Transverse colon (tissue), 4 donors: ENCODE results near the gene DENND6B. TPM values are rescaled to one million over a fixed set of nuclear protein-coding genes. Genes with fewer than 3 reads are reported as not detected.
A peak's percentile ranks its signal among the peaks of the same experiment; 100 is the strongest.

ENCODE experiments used
- DNase-seq: peaks from one replicate; pipeline ENCODE4 v3.0.0-alpha.2; 2019
- H3K27ac ChIP-seq, 4 donors: fragments of 200-600 bp; sonication (generic); 2 replicates each; pipeline ENCODE4 v1.5.1; 2016 to 2018; ENCODE audit warnings: inconsistent platforms in 4 of 4
- H3K27me3 ChIP-seq: fragments of 200-600 bp; sonication (generic); 2 replicates; pipeline ENCODE4 v1.5.1; 2017; ENCODE audit warnings: inconsistent platforms
- H3K36me3 ChIP-seq, 4 donors: fragments of 200-600 bp; sonication (generic); 2 replicates each; pipeline ENCODE4 v1.5.1; 2017 to 2019; ENCODE audit warnings: inconsistent platforms in 4 of 4
- H3K4me1 ChIP-seq, 4 donors: fragments of 200-600 bp; sonication (generic); 2 replicates each; pipeline ENCODE4 v1.5.1; 2017 to 2020; ENCODE audit warnings: inconsistent platforms in 4 of 4
- H3K4me3 ChIP-seq, 4 donors: fragments of 200-600 bp; sonication (generic); 1 replicate in 1 of 4; 2 replicates in 3 of 4; pipeline versions ENCODE4 v1.5.1 to v1.6.1; 2017 to 2019; ENCODE audit warnings: inconsistent platforms in 4 of 4
- H3K9me3 ChIP-seq, 2 donors: fragments of 200-600 bp; sonication (generic); 2 replicates each; pipeline ENCODE4 v1.5.1; 2017 to 2019; ENCODE audit warnings: inconsistent platforms in 2 of 2
- EP300 ChIP-seq: sonication (generic); formaldehyde crosslinking; IDR thresholded peaks from one replicate; pipeline ENCODE4 v1.6.1; 2017; ENCODE audit warnings: antibody characterized with exemption, low read depth
- POLR2A ChIP-seq: fragments of 450-650 bp; IDR thresholded peaks from one replicate; pipeline ENCODE4 v1.6.1; 2016; ENCODE audit warnings: antibody characterized with exemption, mild to moderate bottlenecking, moderate library complexity
- POLR2AphosphoS5 ChIP-seq, 3 donors: sonication (generic); formaldehyde crosslinking; IDR thresholded peaks; one replicate each; pipeline ENCODE4 v1.6.1; 2016; ENCODE audit warnings: antibody characterized with exemption in 3 of 3
- WGBS, 2 donors: methylation state at CpG; one replicate each; pipeline ENCODE4 v1.1.5; 2018; ENCODE audit warnings: low coverage in 1 of 2; 5-methylcytosine and 5-hydroxymethylcytosine counted together
- in situ Hi-C, 4 donors: fragments of 200-750 bp; cut with MboI; loops; one replicate each; pipeline versions ENCODE4 v1.15.0 to v1.15.1; 2017; ENCODE audit warnings: low sequenced_read_pairs in 3 of 4, low pct_ligation_motif_present in 1 of 4, low pct_unique_long_range_greater_than_20kb in 1 of 4
- intact Hi-C: fragments of 100-400 bp; cut with DNase I; formaldehyde crosslinking; loops from one replicate; pipeline ENCODE4 v1.15.1; 2023; ENCODE audit warnings: low total_unique reads
- total RNA-seq, 4 donors: library from RNA; depleted of rRNA; stranded (reverse); fragments of >200 nt; gene quantifications; one replicate each; pipeline ENCODE4 v1.1.0, GENCODE V29; 2016
- TF ChIP-seq, protein P1 (sequence below), 5 experiments: fragments of 200-600 bp in 3 of 5; fragments of 450-650 bp in 2 of 5; sonication (generic) in 3 of 5; IDR thresholded peaks; 1 replicate in 2 of 5; 2 replicates in 3 of 5; pipeline ENCODE4 v1.5.1; 2016 to 2017; ENCODE audit warnings: antibody characterized with exemption in 5 of 5, inconsistent platforms in 3 of 5, mild to moderate bottlenecking in 2 of 5, moderate library complexity in 1 of 5

Gene DENND6B
- total RNA-seq, 4 donors from 2014 or later, result 3.2 to 22.7 (median 8.3) TPM

DNA sequence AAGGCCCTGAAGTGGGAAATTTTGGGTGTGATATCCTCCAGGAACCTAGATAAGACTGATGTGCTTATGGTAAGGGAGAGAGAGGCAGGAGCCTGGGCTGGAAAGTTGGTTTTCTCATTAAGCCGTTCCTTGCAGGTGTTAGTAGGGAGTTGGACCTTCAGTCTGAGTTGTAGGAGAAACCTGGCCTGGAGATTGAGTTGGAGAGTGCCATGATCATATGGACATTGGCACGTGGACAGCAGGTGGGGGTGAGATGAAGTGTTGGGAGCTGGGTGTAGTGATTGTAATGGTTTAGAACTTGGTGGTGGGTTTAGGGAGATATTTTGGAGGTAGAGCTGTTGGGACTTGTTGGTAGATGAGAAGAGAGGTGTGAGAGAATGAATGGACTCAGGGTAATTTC is 21.2 kb upstream of the DENND6B start:
- DNase-seq, result no peak
- Histone ChIP-seq H3K9me3 (no peaks in the 10 kb centered on the region), H3K4me3 (no peak overlapping the region), H3K27me3 (no peaks in the 10 kb centered on the region), H3K36me3 (no peaks in the 10 kb centered on the region), H3K4me1 (peaks cover 0 to 15% (median 5%) of the 10 kb centered on the region in 4 donors), H3K27ac (no peak overlapping the region)
- WGBS, 2 donors, result 63 to 64% methylated on average over 1 to 2 of the region's 2 CpGs
- in situ Hi-C loops, result no loop called here
- no peak for TF ChIP-seq POLR2AphosphoS5 (IDR thresholded peaks at IDR 0.05)
- no peak for TF ChIP-seq EP300
- no peak for TF ChIP-seq POLR2A
- TF ChIP-seq, protein P1, sequence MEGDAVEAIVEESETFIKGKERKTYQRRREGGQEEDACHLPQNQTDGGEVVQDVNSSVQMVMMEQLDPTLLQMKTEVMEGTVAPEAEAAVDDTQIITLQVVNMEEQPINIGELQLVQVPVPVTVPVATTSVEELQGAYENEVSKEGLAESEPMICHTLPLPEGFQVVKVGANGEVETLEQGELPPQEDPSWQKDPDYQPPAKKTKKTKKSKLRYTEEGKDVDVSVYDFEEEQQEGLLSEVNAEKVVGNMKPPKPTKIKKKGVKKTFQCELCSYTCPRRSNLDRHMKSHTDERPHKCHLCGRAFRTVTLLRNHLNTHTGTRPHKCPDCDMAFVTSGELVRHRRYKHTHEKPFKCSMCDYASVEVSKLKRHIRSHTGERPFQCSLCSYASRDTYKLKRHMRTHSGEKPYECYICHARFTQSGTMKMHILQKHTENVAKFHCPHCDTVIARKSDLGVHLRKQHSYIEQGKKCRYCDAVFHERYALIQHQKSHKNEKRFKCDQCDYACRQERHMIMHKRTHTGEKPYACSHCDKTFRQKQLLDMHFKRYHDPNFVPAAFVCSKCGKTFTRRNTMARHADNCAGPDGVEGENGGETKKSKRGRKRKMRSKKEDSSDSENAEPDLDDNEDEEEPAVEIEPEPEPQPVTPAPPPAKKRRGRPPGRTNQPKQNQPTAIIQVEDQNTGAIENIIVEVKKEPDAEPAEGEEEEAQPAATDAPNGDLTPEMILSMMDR (IDR thresholded peaks at IDR 0.05), result no peak
- intact Hi-C loops, result no loop called here

- Histone ChIP-seq H3K27ac (no peak overlapping the region), H3K4me1 (peaks cover under 1 to 23% (median 10%) of the 10 kb centered on the region in 4 donors), H3K36me3 (no peaks in the 10 kb centered on the region), H3K9me3 (no peaks in the 10 kb centered on the region), H3K4me3 (no peak overlapping the region), H3K27me3 (no peaks in the 10 kb centered on the region)
- TF ChIP-seq EP300, result no peak
- TF ChIP-seq, protein P1 (IDR thresholded peaks at IDR 0.05), result no peak
- no peak for TF ChIP-seq POLR2AphosphoS5 (IDR thresholded peaks at IDR 0.05)
- no peak for DNase-seq
- in situ Hi-C loops (no loop called here), intact Hi-C loops (no loop called here)
- WGBS, 2 donors, result 87 to 93% methylated on average over 3 to 8 of the region's 8 CpGs
Measured at GRCh38 chr22:50347157-50347556, 20.3 kb upstream of the DENND6B start.

DNA sequence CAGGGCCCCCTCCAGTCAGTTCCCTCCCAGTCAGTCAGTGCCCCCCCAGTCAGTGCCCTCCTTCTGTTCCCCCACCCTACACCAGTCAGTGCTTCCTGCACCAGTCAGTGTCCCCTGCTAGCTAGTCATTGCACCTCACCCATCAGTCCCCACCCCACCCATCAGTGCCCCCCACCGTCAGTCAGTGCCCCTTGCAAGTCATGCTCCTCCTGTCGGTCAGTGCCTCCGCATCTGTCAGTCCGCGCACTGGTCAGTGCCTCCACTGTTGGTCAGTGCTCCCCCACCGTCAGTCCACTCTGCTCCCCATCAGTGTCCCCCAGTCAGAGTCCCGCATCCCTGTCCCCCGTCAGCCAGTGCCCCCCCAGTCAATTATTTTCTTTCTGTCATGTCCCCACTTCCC is 19.7 kb upstream of the DENND6B start:
- H3K27me3 ChIP-seq, result no peaks in the 10 kb centered on the region
- H3K4me3 ChIP-seq, result no peak overlapping the region
- H3K27ac ChIP-seq, result no peak overlapping the region
- 80 to 85% methylated on average over 8 of the region's 8 CpGs for WGBS, 2 donors
- H3K4me1 ChIP-seq, result peaks cover 4 to 26% (median 12%) of the 10 kb centered on the region in 4 donors
- in situ Hi-C loops (no loop called here), intact Hi-C loops (no loop called here)
- no peaks in the 10 kb centered on the region for H3K9me3 ChIP-seq
- H3K36me3 ChIP-seq, result no peaks in the 10 kb centered on the region
- TF ChIP-seq POLR2AphosphoS5 (IDR thresholded peaks at IDR 0.05) (no peak), POLR2A (no peak), EP300 (no peak)
- TF ChIP-seq, protein P1 (IDR thresholded peaks at IDR 0.05), result no peak
- no peak for DNase-seq

GRCh38 chr22:50343541-50343935 is 16.7 kb upstream of the DENND6B start:
- DNase-seq, result no peak
- intact Hi-C loops, result no loop called here
- Histone ChIP-seq H3K4me3 (peak overlapping the region; percentile 93 to 100 (median 95)), H3K27me3 (no peaks in the 10 kb centered on the region), H3K36me3 (no peaks in the 10 kb centered on the region), H3K9me3 (no peaks in the 10 kb centered on the region), H3K4me1 (peaks cover 4 to 26% (median 12%) of the 10 kb centered on the region in 4 donors), H3K27ac (peak overlapping the region; percentile 85 to 90 (median 89))
- in situ Hi-C loops, result no loop called here
- WGBS, 2 donors, result 0% methylated on average over 9 of the region's 9 CpGs; no CpG with 5 or more reads in 1 of the 2 donors
- no peak for TF ChIP-seq EP300
- no peak for TF ChIP-seq POLR2A
- TF ChIP-seq, protein P1 (IDR thresholded peaks at IDR 0.05), result no peak
- no peak for TF ChIP-seq POLR2AphosphoS5 (IDR thresholded peaks at IDR 0.05)
